GM18907 (cell line): ENCODE results near the gene FOXD4L1.
"Not testable (repeated sequence)": the region's sequence is repeated elsewhere in the genome, so short reads cannot be mapped to it uniquely, and the experiment has no call there.

ENCODE experiments used
- ATAC-seq: cut with Tn5 transposase; IDR thresholded peaks from one replicate; pipeline ENCODE4 v1.9.1; 2021; ENCODE audit warnings: mild to moderate bottlenecking, moderate library complexity; ENCODE audit not compliant: unreplicated experiment

FOXD4L1 gene

DNA sequence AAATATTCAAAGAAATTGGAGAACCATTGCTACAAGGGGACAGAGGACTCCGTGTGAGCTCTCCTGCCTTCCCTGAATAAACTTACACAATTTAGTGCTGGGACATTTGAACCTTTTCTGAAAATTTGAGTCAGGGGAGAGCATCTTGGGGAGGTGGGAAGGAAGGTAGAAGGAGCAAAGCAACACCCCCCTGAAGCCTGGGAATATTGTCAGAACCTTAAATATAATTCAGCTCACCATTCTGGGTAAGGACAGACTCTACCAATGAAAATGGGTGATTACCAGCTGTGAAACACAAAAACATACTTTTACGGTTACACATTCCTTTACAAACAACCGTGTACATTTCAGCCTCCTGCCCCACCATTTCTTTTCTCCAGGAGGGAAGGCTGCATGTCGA, at the start of gene FOXD4L1:
Gene FOXD4L1, plus strand, starts transcription at position 301 of the 400 bp plus-strand sequence. CDS start 592 bp downstream, outside the sequence.
- ATAC-seq: not testable (repeated sequence)

DNA sequence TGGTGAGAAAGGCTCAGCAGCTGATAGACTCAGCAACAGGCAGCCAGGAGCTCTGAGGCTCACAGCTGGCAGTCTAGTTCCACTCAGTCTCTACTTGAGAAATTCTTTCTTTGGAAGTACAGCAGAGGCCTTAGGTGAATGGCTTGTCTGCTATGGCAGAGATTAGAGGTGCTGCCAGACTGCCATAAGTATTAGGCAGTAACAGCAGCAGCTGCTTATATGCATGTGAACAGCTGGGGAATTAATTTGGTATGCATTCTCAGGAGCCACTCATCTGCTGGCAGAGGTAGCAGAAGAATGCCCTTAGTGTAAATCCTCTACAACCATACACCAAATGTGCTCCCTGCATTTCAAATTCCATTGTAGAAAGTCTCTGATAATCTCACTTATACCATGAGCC, 32.7 kb upstream of the FOXD4L1 start:
- not testable (repeated sequence) for ATAC-seq

DNA sequence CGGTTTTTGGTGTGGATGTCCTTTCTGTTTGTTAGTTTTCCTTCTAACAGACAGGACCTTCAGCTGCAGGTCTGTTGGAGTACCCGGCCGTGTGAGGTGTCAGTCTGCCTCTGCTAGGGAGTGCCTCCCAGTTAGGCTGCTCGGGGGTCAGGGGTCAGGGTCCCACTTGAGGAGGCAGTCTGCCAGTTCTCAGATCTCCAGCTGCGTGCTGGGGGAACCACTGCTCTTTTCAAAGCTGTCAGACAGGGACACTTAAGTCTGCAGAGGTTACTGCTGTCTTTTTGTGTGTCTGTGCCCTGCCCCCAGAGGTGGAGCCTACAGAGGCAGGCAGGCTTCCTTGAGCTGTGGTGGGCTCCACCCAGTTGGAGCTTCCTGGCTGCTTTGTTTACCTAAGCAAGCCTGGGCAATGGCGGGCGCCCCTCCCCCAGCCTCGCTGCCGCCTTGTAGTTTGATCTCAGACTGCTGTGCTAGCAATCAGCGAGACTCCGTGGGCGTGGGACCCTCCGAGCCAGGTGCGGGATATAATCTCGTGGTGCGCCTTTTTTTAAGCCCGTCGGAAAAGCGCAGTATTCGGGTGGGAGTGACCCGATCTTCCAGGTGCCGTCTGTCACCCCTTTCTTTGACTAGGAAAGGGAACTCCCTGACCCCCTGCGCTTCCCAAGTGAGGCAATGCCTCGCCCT, 21.6 kb upstream of the FOXD4L1 start:
- ATAC-seq: not testable (repeated sequence)

DNA sequence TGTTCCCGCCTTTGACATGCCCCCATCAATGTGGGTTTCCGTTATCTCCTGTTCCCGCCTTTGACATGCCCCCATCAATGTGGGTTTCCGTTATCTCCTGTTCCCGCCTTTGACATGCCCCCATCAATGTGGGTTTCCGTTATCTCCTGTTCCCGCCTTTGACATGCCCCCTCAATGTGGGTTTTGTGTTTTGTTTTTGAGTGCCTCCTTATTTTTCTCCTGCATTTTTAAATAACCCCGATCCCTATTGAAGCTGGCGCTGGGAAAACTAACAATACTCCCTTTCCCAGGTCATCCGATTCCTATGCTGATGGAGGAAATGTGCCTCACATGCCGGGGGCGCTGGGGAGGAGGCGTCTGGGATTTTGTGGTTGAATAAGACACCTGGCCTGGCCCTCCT, 1.9 kb upstream of the FOXD4L1 start:
- not testable (repeated sequence) for ATAC-seq

DNA sequence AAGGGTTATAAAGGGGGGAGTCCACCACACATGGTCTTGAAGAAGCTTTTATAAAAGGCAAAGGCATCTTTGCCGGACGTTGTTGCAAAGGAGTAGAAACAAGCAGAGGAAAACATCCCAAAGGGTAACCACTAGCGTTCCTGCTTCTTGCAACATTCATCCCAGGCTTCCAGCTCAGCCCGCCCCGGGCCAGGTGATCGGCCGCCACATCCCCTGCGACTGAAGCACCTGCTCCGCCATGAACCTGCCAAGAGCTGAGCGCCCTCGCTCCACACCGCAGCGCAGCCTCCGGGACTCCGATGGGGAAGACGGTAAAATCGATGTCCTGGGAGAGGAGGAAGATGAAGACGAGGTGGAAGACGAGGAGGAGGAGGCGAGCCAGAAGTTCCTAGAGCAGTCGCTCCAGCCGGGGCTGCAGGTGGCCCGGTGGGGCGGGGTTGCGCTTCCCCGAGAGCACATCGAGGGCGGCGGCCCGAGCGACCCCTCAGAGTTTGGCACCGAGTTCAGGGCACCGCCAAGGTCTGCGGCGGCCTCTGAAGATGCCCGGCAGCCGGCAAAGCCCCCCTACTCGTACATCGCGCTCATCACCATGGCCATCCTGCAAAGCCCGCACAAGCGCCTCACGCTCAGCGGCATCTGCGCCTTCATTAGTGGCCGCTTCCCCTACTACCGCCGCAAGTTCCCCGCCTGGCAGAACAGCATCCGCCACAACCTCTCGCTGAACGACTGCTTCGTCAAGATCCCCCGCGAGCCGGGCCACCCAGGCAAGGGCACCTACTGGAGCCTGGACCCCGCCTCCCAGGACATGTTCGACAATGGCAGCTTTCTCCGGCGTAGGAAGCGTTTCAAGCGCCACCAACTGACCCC, 787 bp downstream of the FOXD4L1 start:
- not testable (repeated sequence) for ATAC-seq

DNA sequence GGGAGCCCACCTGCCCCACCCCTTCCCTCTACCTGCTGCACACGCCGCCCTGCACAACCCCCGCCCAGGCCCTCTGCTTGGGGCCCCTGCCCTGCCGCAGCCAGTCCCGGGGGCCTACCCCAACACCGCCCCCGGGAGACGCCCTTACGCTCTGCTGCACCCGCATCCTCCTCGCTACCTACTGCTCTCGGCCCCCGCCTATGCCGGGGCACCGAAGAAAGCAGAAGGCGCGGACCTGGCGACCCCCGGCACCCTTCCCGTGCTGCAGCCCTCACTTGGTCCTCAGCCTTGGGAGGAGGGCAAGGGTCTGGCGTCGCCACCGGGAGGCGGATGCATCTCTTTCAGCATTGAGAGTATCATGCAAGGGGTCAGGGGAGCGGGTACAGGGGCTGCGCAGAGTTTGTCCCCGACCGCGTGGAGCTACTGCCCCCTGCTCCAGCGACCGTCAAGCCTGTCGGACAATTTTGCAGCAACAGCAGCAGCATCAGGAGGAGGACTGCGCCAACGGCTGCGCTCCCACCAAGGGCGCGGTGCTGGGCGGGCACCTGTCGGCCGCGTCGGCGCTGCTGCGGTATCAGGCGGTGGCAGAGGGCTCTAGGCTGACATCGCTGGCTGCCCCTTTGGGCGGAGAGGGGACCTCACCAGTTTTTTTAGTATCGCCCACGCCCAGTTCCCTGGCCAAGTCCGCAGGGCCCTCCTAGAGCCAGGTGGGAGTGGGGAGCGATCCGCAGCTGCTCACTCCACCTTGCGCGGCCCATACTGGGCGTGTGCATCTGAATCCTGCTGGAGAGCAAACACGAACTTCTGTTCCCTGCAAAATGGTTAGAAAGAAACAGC, 1.6 kb downstream of the FOXD4L1 start:
- not testable (repeated sequence) for ATAC-seq

DNA sequence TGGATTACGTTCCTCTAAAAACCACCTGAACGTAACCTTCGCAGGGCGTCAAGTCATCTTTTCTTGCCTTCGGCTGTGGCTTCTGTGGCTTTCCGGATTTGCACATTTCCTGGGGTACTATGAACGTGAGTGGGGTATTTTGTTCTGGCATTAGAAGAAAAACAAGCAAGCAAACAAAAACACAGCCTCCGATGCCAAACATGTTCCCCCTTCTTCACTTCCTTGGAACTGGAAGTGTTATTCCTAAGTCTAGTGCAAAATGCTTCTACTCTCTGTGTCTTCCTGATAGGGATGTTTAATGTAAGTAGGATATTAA, 2.2 kb downstream of the FOXD4L1 start:
- not testable (repeated sequence) for ATAC-seq

DNA sequence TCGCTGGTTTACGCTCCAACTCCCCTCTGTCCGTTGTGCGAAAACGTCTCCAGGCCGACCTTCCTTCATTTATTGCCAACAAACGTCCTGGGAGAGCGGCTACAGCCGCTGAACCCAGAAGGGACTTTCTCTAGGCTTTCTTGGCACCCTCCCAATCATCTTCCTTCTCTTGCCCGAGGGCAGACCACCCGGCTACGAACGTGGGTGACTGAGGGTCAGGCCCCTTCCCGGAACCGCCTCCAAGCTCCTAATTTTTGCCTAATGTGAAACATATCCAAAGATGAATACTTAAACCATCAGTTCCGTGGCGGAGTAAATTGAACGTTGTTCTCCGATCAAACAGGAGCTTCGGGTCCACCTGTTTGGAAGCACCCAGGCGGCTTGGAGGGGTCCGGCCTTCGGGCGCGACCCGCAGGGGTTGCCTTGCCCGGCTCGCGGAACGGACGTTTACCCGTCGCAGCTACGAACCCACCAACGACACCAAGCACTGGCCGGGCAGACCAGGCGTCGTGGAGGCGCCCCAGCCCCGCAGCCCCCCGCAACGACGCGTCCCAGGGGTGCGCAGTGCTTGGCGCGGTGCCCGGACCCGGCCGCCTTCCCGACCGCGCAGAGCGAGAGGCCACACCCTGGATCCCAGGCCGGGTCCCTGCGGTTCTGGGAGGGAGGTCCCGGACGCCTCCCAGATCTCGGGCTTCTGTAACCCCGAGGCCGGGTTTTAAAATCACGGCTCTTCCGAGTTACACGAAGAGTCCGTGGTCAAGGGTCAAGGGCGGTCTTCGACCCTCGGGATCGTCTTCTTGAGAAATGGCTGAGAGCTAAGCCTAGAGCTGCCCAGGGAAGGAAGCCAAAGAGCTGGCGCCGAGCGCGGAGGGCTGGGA, 4.0 kb downstream of the FOXD4L1 start:
- ATAC-seq: peak; percentile 13

DNA sequence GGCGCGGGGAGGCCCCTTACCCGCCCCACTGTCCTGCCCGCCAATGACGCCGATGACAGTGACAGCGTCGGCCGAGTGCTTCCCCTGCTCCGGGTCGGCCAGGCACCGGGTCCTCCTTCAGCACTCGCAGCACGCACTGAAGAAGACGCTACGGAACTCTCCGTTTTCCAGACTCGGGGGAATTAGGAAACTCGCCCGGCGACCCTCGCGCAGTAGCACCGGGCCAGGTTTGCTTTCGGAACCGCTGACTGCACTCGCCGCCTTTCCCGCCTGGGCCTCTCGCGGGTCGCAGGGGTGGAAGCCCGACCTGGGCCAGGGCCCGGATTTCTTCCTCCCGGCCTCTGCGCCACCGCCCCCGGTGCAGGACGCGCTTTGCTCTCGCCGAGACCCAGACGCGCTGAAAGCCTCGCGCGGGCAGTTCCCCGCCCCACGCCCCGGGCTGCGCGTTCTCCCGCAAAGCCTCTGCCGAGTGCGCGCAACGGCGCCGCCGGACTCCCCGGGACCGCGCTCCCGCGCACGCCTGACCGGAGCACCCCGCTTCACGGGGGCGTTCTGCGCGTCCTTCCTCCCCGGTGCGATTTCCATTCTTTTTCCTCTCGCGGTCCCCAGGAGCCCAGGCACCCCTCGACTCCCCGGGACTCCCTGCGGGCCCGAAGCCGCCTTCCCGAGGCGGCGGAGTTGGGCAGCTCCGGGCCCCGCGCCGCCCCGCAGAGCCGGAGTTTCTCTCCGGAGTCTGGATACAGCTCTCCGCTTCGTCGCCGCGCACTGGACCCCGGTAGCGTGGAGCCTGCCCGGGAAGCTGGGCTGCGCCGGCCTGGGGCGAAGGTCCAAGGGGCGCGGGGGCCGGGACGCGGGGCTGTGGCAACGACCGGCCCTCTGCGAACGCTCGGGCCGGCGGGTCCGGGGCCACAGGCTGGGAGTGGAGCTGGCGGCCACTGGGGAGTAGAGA, 4.9 kb downstream of the FOXD4L1 start:
- ATAC-seq: peak; percentile 82

DNA sequence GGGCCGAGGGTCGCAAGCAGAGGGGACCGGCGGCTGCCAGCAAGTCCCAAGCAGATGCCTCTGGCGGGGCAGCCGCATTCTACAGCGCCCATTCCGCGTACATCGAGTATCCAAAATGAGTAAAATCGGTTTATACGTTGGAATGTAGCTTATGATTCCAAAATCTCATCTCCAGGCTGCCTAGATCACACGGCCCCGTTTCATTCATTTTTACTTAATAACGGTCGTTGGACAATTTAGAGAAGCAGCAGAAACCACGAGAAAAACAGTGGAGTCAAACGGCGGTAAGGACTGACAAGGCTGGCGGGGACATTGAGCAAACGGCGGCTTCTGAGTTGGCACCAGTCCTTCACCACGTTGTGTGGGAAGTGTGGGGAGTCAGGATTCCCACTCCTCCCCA, 5.6 kb downstream of the FOXD4L1 start:
- ATAC-seq: not testable (repeated sequence)

DNA sequence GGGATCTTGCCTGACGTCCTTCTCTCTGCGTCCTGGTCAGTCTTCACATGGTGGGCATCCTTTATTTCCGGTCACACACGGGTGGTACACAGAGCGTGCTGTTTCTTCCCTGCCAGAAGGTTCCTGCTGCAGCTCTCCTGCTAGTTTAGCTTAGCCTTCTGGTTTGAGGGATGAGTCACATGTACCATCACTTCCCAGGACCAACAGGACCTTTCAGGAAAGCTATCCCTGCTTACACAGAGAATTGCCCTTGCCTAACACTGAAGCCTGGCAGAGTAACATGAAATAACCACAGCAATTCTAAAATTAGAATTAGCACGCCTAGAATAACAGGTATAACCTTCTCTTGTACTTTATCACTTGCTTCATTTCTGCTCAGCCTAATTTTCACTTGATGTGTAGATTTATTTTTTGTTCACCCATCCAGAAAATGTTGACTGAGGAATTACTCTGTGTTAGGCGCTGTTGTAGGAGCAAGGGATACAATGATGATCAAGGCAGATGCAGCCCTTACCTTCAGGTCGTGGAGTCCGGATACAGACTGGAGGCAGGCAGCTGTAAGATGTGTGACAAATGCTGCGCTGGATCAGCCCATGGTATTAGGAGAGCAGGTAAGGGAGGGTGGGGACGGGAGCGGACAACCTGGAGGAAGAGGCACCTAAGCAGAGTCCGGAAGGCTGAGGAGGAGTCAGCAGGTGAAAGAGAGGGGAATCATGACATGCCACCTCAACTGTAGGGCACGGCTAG, 9.1 kb downstream of the FOXD4L1 start:
- ATAC-seq: not testable (repeated sequence)

DNA sequence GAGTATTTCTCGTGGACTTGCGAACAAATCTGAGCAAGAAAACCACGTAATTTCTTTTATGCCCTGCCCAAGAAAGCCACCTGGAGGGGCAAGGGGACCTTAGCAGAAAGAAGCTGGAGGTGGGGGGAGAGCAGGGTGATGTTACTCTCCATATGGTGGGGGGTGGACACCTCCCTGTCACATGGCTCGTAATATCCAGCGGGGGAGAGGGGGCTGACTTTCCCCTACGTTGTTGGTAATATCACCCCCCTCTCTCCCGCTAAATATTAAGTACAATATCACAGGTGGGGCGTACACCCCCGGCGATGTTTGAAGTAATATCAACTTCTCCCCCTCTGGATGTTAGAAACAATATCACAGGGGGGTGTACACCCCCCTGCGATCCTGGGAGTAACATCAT, 9.7 kb downstream of the FOXD4L1 start:
- ATAC-seq: not testable (repeated sequence)

DNA sequence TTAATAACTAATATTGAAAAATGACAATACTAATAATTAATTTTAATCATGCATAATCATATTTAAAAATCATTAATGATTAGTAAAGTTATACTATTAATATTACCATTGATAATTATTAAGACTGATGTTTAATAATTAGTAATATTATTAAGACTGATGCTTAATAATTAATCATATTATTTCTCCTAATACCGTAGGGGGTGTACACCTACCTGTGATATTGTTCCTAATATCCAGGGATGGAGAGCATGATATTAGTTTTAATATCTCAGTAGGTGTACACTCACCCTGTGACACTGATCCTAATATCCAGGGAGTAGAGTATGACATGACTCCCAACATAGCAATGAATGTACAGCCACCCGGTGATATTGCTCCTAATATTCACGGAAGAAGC, 12.4 kb downstream of the FOXD4L1 start:
- ATAC-seq: not testable (repeated sequence)

DNA sequence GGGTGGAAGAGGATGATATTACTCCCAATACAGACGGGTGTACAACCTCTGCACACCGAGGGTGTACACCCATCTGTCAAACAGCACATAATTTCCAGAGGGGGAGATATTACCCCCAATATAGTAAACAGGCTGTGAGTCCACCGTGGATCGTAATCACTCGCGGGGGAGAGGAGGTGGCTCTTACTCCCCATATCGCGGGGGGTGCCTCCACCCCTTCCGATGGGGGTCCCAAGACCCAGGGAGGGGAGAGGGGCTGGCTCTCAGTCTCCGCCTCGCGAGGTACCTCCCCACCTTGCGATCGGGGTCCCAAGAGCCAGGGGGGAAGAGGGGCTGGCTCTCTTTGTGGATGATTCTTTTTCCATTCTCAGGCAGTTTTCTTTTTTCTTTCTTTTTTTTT, 13.4 kb downstream of the FOXD4L1 start:
- not testable (repeated sequence) for ATAC-seq

DNA sequence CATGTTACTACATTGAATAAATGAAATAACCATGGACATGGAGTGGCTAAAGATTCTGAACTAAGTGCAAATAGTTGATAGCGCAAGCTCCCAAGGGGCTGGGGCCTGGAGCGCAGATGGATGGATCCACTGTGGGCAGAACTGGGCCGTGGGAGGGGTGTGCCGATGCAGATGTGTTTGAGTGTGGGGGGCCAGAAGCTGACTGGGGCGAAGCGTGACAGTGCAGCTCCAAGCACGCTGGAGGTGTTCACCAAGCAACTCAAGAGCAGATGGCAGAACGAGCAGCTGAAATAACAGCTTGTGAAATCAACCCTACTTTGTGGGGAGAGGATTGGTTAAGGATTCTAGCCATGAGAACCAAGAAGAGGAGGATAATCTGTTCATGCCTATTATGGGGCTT, 17.0 kb downstream of the FOXD4L1 start:
- not testable (repeated sequence) for ATAC-seq

DNA sequence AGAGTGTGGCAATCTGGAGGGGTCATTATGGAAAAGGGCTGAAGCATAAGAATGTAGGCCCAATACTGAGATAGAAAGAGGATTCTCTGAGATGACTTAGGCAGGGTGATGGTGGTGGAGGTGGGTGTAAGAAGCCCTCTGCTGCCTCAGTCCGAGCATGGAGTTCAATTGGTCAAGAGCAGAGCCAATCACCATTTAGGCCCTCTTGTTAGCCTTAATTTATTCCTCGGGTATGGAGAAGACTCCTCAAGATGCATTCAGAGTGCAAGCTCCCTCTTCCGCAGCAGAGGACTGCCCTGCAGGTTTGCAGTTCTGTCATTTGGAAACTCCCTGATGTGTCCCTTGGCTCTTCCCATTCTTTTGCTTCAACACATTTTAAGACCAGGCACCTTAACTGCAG, 17.5 kb downstream of the FOXD4L1 start:
- ATAC-seq: not testable (repeated sequence)

DNA sequence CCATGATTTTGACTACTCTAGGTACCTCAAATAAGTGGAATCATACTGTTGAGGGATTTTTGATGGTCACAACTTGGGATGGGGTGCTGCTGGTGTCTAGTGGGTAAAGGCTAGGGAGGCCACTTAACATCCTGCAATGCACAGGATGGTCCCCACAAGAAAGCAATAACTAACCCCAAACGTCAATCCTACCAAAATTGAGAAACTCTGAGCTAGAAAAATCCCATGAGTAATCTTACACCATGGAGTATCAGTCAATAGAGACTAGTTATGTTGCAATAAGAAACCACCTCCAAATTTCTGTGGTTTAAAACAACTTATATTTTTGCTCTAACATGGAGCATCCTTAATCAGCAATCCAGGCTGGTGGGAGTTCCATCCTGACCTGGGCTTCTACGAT, 18.6 kb downstream of the FOXD4L1 start:
- not testable (repeated sequence) for ATAC-seq

DNA sequence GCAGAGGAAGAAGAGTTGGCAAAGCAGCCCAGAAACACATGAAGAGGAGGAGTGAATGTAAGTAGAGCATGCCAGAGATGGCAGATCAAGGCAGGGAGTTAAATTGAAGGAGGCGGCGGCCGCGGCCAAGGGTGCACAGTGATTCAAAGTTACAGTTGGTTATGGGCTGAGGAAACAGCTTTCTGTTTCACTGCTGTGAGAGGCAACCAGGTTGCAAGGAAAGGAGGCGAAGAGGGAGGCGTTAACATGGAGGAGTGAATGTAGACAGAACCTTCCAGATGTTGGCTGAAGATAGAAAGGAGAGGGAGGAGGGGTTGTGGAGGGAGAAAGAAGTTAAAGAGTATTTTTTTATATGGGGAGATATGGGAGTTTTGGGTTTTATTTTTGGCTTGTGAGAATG, 22.4 kb downstream of the FOXD4L1 start:
- not testable (repeated sequence) for ATAC-seq
